Stimulated activated CD4-positive, alpha-beta T cell treated with anti-CD3 and anti-CD28 coated beads, TNF-alpha, amount 100 ng/mL, for 24 hours (primary cell): ENCODE data around the gene C6orf120.

Experiments used
- DNase-seq, 3 experiments: peaks; one replicate each; pipeline ENCODE4 v3.0.0-alpha.2; 2020; ENCODE audit warnings: low read depth in 3 of 3

The C6orf120 gene

GRCh38 chr6:169724494-169725124 is 22.7 kb downstream of the C6orf120 start, which contains the start of gene PHF10:
Gene PHF10 (minus strand): TSS chr6:169724500. CDS start chr6:169723931, 569 bp downstream.
- peak; percentile 37 to 74 (median 62) for DNase-seq

GRCh38 chr6:169725125-169726048 is 23.5 kb downstream of the C6orf120 start:
- peak in 1 of 3 experiments; percentile 4 for DNase-seq

- DNase-seq, result no peak
Observed at GRCh38 chr6:169726049-169726400, 24.1 kb downstream of the C6orf120 start.

GRCh38 chr6:169726963-169727362 is 25.0 kb downstream of the C6orf120 start:
- no peak for DNase-seq

- DNase-seq, result no peak
Observed at GRCh38 chr6:169729961-169730360, 28.0 kb downstream of the C6orf120 start.

- peak in 1 of 3 experiments; percentile 4 for DNase-seq
Observed at GRCh38 chr6:169738204-169738975, 36.5 kb downstream of the C6orf120 start.

GRCh38 chr6:169738976-169739529 is 37.1 kb downstream of the C6orf120 start:
- DNase-seq, result no peak

GRCh38 chr6:169741344-169741743 is 39.4 kb downstream of the C6orf120 start:
- DNase-seq, result no peak

- no peak for DNase-seq
Observed at GRCh38 chr6:169745405-169745804, 43.5 kb downstream of the C6orf120 start.

GRCh38 chr6:169746556-169746955 is 44.6 kb downstream of the C6orf120 start:
- DNase-seq, result no peak

- DNase-seq, result peak; percentile 84 to 93 (median 92)
Observed at GRCh38 chr6:169751242-169752073, 49.5 kb downstream of the C6orf120 start, which contains the start of the genes DYNLT2 and ERMARD. Gene DYNLT2 (minus strand): TSS chr6:169751572. CDS start chr6:169751458, 114 bp downstream. Gene ERMARD (plus strand): TSS chr6:169751622. CDS start chr6:169751658, 36 bp downstream.

- DNase-seq, result no peak
Observed at GRCh38 chr6:169752074-169752623, 50.2 kb downstream of the C6orf120 start.
